Endodermal cell (in vitro differentiated cells): ENCODE results near the gene GDF15. TPM values are rescaled to one million over a fixed set of nuclear protein-coding genes. Genes with fewer than 3 reads are reported as not detected.
"Not testable (repeated sequence)": the region's sequence is repeated elsewhere in the genome, so short reads cannot be mapped to it uniquely, and the experiment has no call there.

Experiments
- DNase-seq: peaks from one replicate; pipeline ENCODE4 v3.0.0-alpha.2; 2017
- H3K27ac ChIP-seq: 2 replicates; pipeline ENCODE4 v1.5.1; 2013; ENCODE audit warnings: mild to moderate bottlenecking, low read depth, low read length, moderate library complexity
- H3K27me3 ChIP-seq: 2 replicates; pipeline ENCODE4 v1.6.1; 2013; ENCODE audit warnings: mild to moderate bottlenecking, low read length, moderate library complexity; ENCODE audit not compliant: insufficient read depth, control insufficient read depth, poor library complexity, severe bottlenecking
- H3K36me3 ChIP-seq: 2 replicates; pipeline ENCODE4 v1.7.0; 2013; ENCODE audit warnings: mild to moderate bottlenecking, low read length, moderate library complexity; ENCODE audit not compliant: control insufficient read depth, insufficient read depth
- H3K4me1 ChIP-seq: one replicate; pipeline ENCODE4 v1.7.0; 2013; ENCODE audit warnings: low read length; ENCODE audit not compliant: control insufficient read depth, insufficient read depth
- H3K4me3 ChIP-seq: 2 replicates; pipeline ENCODE4 v1.5.1; 2013; ENCODE audit warnings: mild to moderate bottlenecking, low read length, moderate library complexity
- H3K9ac ChIP-seq: 2 replicates; pipeline ENCODE4 v1.6.1; 2013; ENCODE audit warnings: mild to moderate bottlenecking, low read length, moderate library complexity; ENCODE audit not compliant: poor library complexity, severe bottlenecking; ENCODE audit errors: extremely low read depth
- H3K9me3 ChIP-seq: 2 replicates; pipeline ENCODE4 v1.6.1; 2013; ENCODE audit warnings: mild to moderate bottlenecking, low read length, moderate library complexity; ENCODE audit not compliant: control insufficient read depth
- H3K27ac Mint-ChIP-seq: 2 replicates; pipeline ENCODE4 v1.8.0; 2020; ENCODE audit warnings: mixed read lengths
- H3K27me3 Mint-ChIP-seq: 2 replicates; pipeline ENCODE4 v1.8.0; 2021; ENCODE audit warnings: mild to moderate bottlenecking, mixed read lengths; ENCODE audit not compliant: insufficient read depth
- H3K36me3 Mint-ChIP-seq: 2 replicates; pipeline ENCODE4 v1.8.0; 2020; ENCODE audit warnings: low read depth, mixed read lengths
- H3K4me1 Mint-ChIP-seq: 2 replicates; pipeline ENCODE4 v1.8.0; 2020; ENCODE audit warnings: mixed read lengths
- H3K4me3 Mint-ChIP-seq: 2 replicates; pipeline ENCODE4 v1.8.0; 2020; ENCODE audit warnings: mild to moderate bottlenecking, moderate library complexity, mixed read lengths
- H3K9me3 Mint-ChIP-seq: 2 replicates; pipeline ENCODE4 v1.8.0; 2020; ENCODE audit warnings: mild to moderate bottlenecking, mixed read lengths
- WGBS, 2 experiments: methylation state at CpG; one replicate each; pipeline versions ENCODE4 v1.1.5 to v1.1.7; 2013; ENCODE audit warnings: missing lambda C conversion rate in 2 of 2, mixed read lengths in 1 of 2; ENCODE audit not compliant: insufficient coverage in 1 of 2, insufficient read length in 1 of 2; 5-methylcytosine and 5-hydroxymethylcytosine counted together
- total RNA-seq, 2 donors: library from RNA; stranded (reverse); fragmentation: NEBNext Ultra II Directional in 1 of 2; extraction: Animal tissue kit (Norgen Biotek cat#: 25700) in 1 of 2; gene quantifications; 2 replicates in 1 of 2; 3 replicates in 1 of 2; pipeline ENCODE4 v1.2.1, GENCODE V29; 2021
- TF ChIP-seq, protein P1 (sequence below): fragments of 200-600 bp; sonication (generic); conservative IDR thresholded peaks from 2 replicates; pipeline ENCODE4 v1.5.0; 2021; ENCODE audit warnings: antibody characterized with exemption, mild to moderate bottlenecking

The GDF15 gene
- total RNA-seq, 2 donors from 2014 or later = 0.90 to 2.2 TPM

DNA sequence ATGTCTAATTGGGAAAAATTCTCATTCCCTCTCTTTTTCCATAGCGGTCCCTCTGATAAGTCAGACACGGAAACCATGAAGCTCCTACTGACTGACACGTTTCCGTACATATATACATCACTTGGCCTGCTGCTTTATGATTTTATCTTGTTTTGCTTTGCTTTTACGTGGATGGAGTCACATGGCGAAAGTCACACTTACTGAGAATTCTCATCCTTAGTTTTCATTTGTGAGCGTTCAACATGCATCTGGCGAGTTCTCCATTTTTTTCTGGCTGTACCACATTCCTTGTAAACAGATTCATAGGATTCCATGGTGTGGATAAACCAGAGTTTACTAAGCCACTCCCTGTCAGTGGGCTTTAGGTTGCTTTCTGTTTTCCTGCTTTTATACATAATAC lies 24.3 kb upstream of the GDF15 start:
- no peak for DNase-seq
- Histone ChIP-seq H3K27ac (no peak overlapping the region), H3K9me3 (peaks cover 8% of the 10 kb centered on the region), H3K4me1 (no peaks in the 10 kb centered on the region), H3K27me3 (no peaks in the 10 kb centered on the region), H3K9ac (no peak overlapping the region), H3K36me3 (peaks cover 14% of the 10 kb centered on the region), H3K4me3 (no peak overlapping the region)
- Mint-ChIP-seq H3K4me3 (no peak overlapping the region), H3K36me3 (peaks cover 29% of the 10 kb centered on the region), H3K27me3 (no peaks in the 10 kb centered on the region), H3K27ac (no peak overlapping the region), H3K9me3 (peaks cover 5% of the 10 kb centered on the region), H3K4me1 (peaks cover 5% of the 10 kb centered on the region)
- TF ChIP-seq, protein P1, sequence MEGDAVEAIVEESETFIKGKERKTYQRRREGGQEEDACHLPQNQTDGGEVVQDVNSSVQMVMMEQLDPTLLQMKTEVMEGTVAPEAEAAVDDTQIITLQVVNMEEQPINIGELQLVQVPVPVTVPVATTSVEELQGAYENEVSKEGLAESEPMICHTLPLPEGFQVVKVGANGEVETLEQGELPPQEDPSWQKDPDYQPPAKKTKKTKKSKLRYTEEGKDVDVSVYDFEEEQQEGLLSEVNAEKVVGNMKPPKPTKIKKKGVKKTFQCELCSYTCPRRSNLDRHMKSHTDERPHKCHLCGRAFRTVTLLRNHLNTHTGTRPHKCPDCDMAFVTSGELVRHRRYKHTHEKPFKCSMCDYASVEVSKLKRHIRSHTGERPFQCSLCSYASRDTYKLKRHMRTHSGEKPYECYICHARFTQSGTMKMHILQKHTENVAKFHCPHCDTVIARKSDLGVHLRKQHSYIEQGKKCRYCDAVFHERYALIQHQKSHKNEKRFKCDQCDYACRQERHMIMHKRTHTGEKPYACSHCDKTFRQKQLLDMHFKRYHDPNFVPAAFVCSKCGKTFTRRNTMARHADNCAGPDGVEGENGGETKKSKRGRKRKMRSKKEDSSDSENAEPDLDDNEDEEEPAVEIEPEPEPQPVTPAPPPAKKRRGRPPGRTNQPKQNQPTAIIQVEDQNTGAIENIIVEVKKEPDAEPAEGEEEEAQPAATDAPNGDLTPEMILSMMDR = no peak
- WGBS, 2 experiments = 96 to 97% methylated on average over 8 of the region's 8 CpGs

DNA sequence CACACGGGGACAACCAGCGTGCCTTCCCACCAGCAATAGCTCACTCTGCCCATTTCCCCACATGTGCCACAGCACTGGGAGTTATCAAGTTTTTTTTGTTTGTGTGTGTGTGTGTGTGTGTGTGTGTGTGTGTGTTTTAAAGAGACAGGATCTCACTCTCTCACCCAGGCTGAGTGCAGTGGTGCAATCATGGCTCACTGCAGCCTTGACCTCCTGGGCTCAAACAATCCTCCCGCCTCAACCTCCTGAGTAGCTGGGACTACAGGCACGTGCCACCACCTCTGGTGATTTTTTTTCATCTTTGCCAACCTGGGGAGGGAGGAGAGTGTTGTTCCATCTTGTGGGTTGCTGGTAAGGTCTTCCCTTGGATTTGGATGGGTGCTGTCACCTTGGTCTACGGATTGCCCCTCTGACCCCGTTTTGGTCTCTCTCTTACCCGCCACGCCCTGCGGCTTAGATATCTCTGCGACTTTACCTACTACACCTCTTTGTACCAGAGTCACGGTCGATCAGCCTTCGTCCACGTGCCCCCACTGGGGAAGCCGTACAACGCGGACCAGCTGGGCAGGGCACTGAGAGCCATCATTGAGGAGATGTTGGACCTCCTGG lies 22.9 kb upstream of the GDF15 start:
- H3K9me3 ChIP-seq = no peaks in the 10 kb centered on the region
- peak overlapping the region; percentile 68 for H3K27ac ChIP-seq
- 93 to 94% methylated on average over 13 to 17 of the region's 17 CpGs for WGBS, 2 experiments
- peaks cover 18% of the 10 kb centered on the region for H3K36me3 Mint-ChIP-seq
- H3K36me3 ChIP-seq = peaks cover under 1% of the 10 kb centered on the region
- TF ChIP-seq, protein P1 = no peak
- no peak overlapping the region for H3K4me3 Mint-ChIP-seq
- no peak overlapping the region for H3K4me3 ChIP-seq
- peaks cover 5% of the 10 kb centered on the region for H3K4me1 Mint-ChIP-seq
- H3K27ac Mint-ChIP-seq = no peak overlapping the region
- no peaks in the 10 kb centered on the region for H3K9me3 Mint-ChIP-seq
- H3K27me3 ChIP-seq = no peaks in the 10 kb centered on the region
- no peaks in the 10 kb centered on the region for H3K4me1 ChIP-seq
- no peak overlapping the region for H3K9ac ChIP-seq
- H3K27me3 Mint-ChIP-seq = no peaks in the 10 kb centered on the region
- DNase-seq = no peak

DNA sequence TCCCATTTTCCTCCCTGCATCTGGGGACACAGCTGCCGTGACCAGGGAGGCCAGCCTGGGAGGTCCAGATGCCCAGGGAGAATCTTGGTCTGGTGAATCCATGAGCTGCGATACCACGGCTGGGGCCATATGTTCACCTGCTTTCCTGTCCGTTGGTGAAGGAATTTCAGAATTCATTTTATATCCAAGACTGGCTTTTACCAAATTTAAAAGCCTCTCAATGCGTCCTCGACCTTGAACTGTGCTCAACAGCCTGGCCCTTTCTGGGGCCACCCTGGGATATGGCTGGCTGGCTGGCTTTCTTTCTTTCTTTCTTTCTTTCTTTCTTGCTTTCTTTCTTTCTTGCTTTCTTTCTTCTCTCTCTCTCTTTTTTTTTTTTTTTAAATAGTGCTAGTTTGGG lies 22.2 kb upstream of the GDF15 start:
- Histone ChIP-seq H3K27me3 (no peaks in the 10 kb centered on the region), H3K9me3 (no peaks in the 10 kb centered on the region), H3K27ac (peak overlapping the region; percentile 68), H3K4me1 (no peaks in the 10 kb centered on the region), H3K4me3 (no peak overlapping the region), H3K9ac (no peak overlapping the region), H3K36me3 (no peaks in the 10 kb centered on the region)
- Mint-ChIP-seq H3K4me1 (peaks cover 5% of the 10 kb centered on the region), H3K4me3 (no peak overlapping the region), H3K9me3 (no peaks in the 10 kb centered on the region), H3K36me3 (peaks cover 12% of the 10 kb centered on the region), H3K27me3 (no peaks in the 10 kb centered on the region), H3K27ac (no peak overlapping the region)
- DNase-seq = no peak
- TF ChIP-seq, protein P1 = no peak
- WGBS, 2 experiments = 84 to 96% methylated on average over 4 to 6 of the region's 6 CpGs

DNA sequence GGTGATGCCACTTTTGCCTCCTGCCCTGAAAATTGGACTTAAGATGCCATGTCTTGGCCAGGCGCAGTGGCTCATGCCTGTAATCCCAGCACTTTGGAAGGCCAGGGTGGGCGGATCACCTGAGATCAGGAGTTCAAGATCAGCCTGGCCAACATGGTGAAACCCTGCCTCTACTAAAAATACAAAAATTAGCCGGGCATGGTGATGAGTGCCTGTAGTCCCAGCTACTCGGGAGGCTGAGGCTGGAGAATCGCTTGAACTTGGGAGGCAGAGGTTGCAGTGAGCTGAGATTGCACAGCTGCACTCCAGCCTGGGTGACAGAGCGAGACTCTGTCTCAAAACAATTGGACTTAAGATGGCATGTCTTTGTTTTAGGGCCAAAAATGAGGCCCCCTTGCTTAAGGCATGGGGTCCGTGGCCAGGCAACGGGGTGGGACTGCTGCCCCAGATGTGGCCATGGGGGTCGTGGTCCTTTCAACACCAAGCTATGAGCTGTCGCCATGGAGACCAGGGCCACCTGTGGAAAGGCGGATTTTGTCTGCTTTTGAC lies 21.6 kb upstream of the GDF15 start:
- H3K4me1 Mint-ChIP-seq = not testable (repeated sequence)

More for the DNA sequence above, 21.6 kb upstream of the GDF15 start:
- H3K4me1 ChIP-seq, H3K36me3 ChIP-seq, H3K36me3 Mint-ChIP-seq, H3K27me3 Mint-ChIP-seq, H3K9ac ChIP-seq, DNase-seq, H3K4me3 Mint-ChIP-seq, H3K9me3 ChIP-seq, H3K9me3 Mint-ChIP-seq, H3K27me3 ChIP-seq, H3K4me3 ChIP-seq: not testable (repeated sequence)
- WGBS, 2 experiments = 82 to 89% methylated on average over 8 to 11 of the region's 11 CpGs
- H3K27ac Mint-ChIP-seq = peak overlapping the region; percentile 68
- peak overlapping the region; percentile 89 for H3K27ac ChIP-seq
